Measurements from ENCODE around the gene MEX3D.
"Not testable (repeated sequence)": the region's sequence is repeated elsewhere in the genome, so short reads cannot be mapped to it uniquely, and the experiment has no call there.

DNA sequence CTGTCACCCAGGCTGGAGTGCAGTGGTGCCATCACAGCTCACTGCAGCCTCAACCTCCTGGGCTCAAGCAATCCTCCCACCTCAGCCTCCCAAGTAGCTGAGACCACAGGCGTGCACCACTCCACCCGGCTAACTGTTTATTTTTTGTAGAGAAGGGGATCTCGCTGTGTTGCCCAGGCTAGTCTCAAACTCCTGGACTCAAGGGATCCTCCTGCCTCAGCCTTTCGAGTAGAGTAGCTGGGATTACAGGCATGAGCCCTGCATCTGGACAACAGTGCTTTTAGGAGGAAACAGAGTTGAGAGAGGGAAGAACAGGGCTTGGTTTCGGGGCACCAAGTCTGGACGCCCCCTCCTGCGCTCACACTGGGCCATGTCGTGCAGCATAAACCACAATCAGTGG is 48.3 kb downstream of the MEX3D start:
- TF ChIP-seq, protein P1, sequence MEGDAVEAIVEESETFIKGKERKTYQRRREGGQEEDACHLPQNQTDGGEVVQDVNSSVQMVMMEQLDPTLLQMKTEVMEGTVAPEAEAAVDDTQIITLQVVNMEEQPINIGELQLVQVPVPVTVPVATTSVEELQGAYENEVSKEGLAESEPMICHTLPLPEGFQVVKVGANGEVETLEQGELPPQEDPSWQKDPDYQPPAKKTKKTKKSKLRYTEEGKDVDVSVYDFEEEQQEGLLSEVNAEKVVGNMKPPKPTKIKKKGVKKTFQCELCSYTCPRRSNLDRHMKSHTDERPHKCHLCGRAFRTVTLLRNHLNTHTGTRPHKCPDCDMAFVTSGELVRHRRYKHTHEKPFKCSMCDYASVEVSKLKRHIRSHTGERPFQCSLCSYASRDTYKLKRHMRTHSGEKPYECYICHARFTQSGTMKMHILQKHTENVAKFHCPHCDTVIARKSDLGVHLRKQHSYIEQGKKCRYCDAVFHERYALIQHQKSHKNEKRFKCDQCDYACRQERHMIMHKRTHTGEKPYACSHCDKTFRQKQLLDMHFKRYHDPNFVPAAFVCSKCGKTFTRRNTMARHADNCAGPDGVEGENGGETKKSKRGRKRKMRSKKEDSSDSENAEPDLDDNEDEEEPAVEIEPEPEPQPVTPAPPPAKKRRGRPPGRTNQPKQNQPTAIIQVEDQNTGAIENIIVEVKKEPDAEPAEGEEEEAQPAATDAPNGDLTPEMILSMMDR (IDR thresholded peaks at IDR 0.05), result not testable (repeated sequence)
- not testable (repeated sequence) for TF ChIP-seq RNF2 (IDR thresholded peaks at IDR 0.05; ENCODE audit: borderline replicate concordance, low read depth); JUNB (IDR thresholded peaks at IDR 0.05)

Data from A549 (cell line).